Left lung (tissue), 10 donors: ENCODE data around the gene DNAJA2. TPM values are rescaled to one million over a fixed set of nuclear protein-coding genes. Genes with fewer than 3 reads are reported as not detected.

ENCODE experiments used
- ATAC-seq: fragments of 200-7000 bp; cut with Tn5 transposase; one replicate; pipeline ENCODE4 v1.9.1; 2020; ENCODE audit warnings: moderate library complexity
- DNase-seq, 4 donors: peaks; one replicate each; pipeline ENCODE4 v3.0.0-alpha.2; 2013 to 2020
- H3K27ac ChIP-seq, 2 donors: fragments of 200-600 bp; sonication (generic) in 1 of 2; one replicate each; pipeline versions ENCODE4 v1.5.0 to v1.8.0; 2020 to 2021
- H3K27me3 ChIP-seq, 2 donors: fragments of 200-600 bp; sonication (generic) in 1 of 2; one replicate each; pipeline versions ENCODE4 v1.5.0 to v1.8.0; 2020 to 2021
- H3K36me3 ChIP-seq, 2 donors: fragments of 200-600 bp; sonication (generic) in 1 of 2; one replicate each; pipeline versions ENCODE4 v1.5.0 to v1.8.0; 2020 to 2021
- H3K4me1 ChIP-seq, 2 donors: fragments of 200-600 bp; one replicate each; pipeline ENCODE4 v1.8.0; 2021
- H3K4me3 ChIP-seq, 2 donors: fragments of 200-600 bp; sonication (generic) in 1 of 2; one replicate each; pipeline versions ENCODE4 v1.5.0 to v1.8.0; 2020 to 2021; ENCODE audit warnings: mild to moderate bottlenecking in 1 of 2
- H3K9me3 ChIP-seq, 2 donors: fragments of 200-600 bp; sonication (generic) in 1 of 2; one replicate each; pipeline versions ENCODE4 v1.5.0 to v1.8.0; 2020 to 2021
- CTCF ChIP-seq, 2 donors: fragments of 200-600 bp; sonication (generic) in 1 of 2; IDR thresholded peaks; one replicate each; pipeline versions ENCODE4 v1.5.0 to v1.8.0; 2021; ENCODE audit warnings: antibody characterized with exemption in 2 of 2
- intact Hi-C, 2 donors: fragments of 100-400 bp; cut with DNase I; formaldehyde crosslinking; loops; one replicate each; pipeline versions ENCODE4 v1.11.2 to v1.14.2; 2022
- polyA plus RNA-seq, 6 donors: library from polyadenylated mRNA; unstranded; fragments of 120-200 nt; gene quantifications; one replicate each; pipeline ENCODE4 v1.2.1, GENCODE V29; 2013; ENCODE audit not compliant: insufficient read length in 6 of 6
- total RNA-seq, 2 donors: library from RNA; stranded (reverse); fragmentation: NEBNext Ultra II Directional; extraction: Animal tissue kit (Norgen Biotek cat#: 25700); gene quantifications; one replicate each; pipeline ENCODE4 v1.2.1, GENCODE V29; 2021
- donor health status: DM: no; HTN: yes; CAD: no.
- donor health status: DM: no; HTN: no; CAD: no.

DNAJA2 gene
- total and polyA plus RNA-seq, 8 donors: 41.8 to 71.4 (median 67.2) TPM

GRCh38 chr16:46972429-46973206 lies 856 bp downstream of the DNAJA2 start:
- no peak for TF ChIP-seq CTCF (IDR thresholded peaks at IDR 0.05)
- H3K4me1 ChIP-seq: peaks cover 0 to 44% of the 10 kb centered on the region in 2 donors
- peak; percentile 43 for ATAC-seq

GRCh38 chr16:46971271-46971670 lies 2.2 kb downstream of the DNAJA2 start:
- DNase-seq (no peak), ATAC-seq (no peak)
- Histone ChIP-seq H3K27me3 (no peaks in the 10 kb centered on the region), H3K4me3 (no peak overlapping the region), H3K9me3 (no peaks in the 10 kb centered on the region), H3K36me3 (peaks cover 0 to 53% of the 10 kb centered on the region in 2 donors), H3K27ac (no peak overlapping the region), H3K4me1 (peaks cover 0 to 44% of the 10 kb centered on the region in 2 donors)
- intact Hi-C loops: no loop called here
- TF ChIP-seq CTCF (IDR thresholded peaks at IDR 0.05): no peak

More at GRCh38 chr16:46972429-46973206, 856 bp downstream of the DNAJA2 start:
- intact Hi-C loops: no loop called here
- Histone ChIP-seq H3K36me3 (peaks cover 0 to 39% of the 10 kb centered on the region in 2 donors), H3K27ac (peak overlapping the region; percentile 93 to 96), H3K27me3 (no peaks in the 10 kb centered on the region), H3K4me3 (peak overlapping the region; percentile 61 to 93), H3K9me3 (no peaks in the 10 kb centered on the region)
- DNase-seq: peak; percentile 12 to 89 (median 38)

GRCh38 chr16:46970089-46970488 lies 3.4 kb downstream of the DNAJA2 start:
- intact Hi-C loops: no loop called here
- DNase-seq (no peak), ATAC-seq (no peak)
- Histone ChIP-seq H3K27me3 (no peaks in the 10 kb centered on the region), H3K4me3 (no peak overlapping the region), H3K9me3 (no peaks in the 10 kb centered on the region), H3K27ac (no peak overlapping the region), H3K4me1 (peaks cover 0 to 44% of the 10 kb centered on the region in 2 donors), H3K36me3 (peaks cover 0 to 65% of the 10 kb centered on the region in 2 donors)
- no peak for TF ChIP-seq CTCF (IDR thresholded peaks at IDR 0.05)

GRCh38 chr16:46968063-46968435 lies 5.4 kb downstream of the DNAJA2 start:
- no peak overlapping the region for H3K27ac ChIP-seq
- no peak overlapping the region for H3K4me3 ChIP-seq
- ATAC-seq (no peak), DNase-seq (no peak)
- intact Hi-C loops: no loop called here
- H3K9me3 ChIP-seq: no peaks in the 10 kb centered on the region
- H3K4me1 ChIP-seq: peaks cover 0 to 35% of the 10 kb centered on the region in 2 donors
- peaks cover 0 to 85% of the 10 kb centered on the region in 2 donors for H3K36me3 ChIP-seq
- H3K27me3 ChIP-seq: no peaks in the 10 kb centered on the region
- no peak for TF ChIP-seq CTCF (IDR thresholded peaks at IDR 0.05)

GRCh38 chr16:46962629-46963028 lies 10.8 kb downstream of the DNAJA2 start:
- ATAC-seq: no peak
- TF ChIP-seq CTCF (IDR thresholded peaks at IDR 0.05): no peak
- peak overlapping the region in 1 of 2 donors; percentile 74 for H3K27ac ChIP-seq
- peaks cover 0 to 100% of the 10 kb centered on the region in 2 donors for H3K36me3 ChIP-seq
- peaks cover 0 to 22% of the 10 kb centered on the region in 2 donors for H3K4me1 ChIP-seq
- intact Hi-C loops: no loop called here
- H3K4me3 ChIP-seq: no peak overlapping the region
- H3K9me3 ChIP-seq: no peaks in the 10 kb centered on the region
- DNase-seq: no peak
- no peaks in the 10 kb centered on the region for H3K27me3 ChIP-seq
